H1 (cell line): ENCODE results near the gene KRTAP29-1. TPM values are rescaled to one million over a fixed set of nuclear protein-coding genes. Genes with fewer than 3 reads are reported as not detected.

Experiments used
- ASH2L ChIP-seq: fragments of 200-600, 300-600 bp; sonication (generic); IDR thresholded peaks from one replicate; pipeline ENCODE4 v1.7.1; 2017; ENCODE audit warnings: low read length
- CHD7 ChIP-seq: fragments of 300-600 bp; sonication (generic); IDR thresholded peaks from 2 replicates; pipeline ENCODE4 v1.7.1; 2012; ENCODE audit warnings: low read length, moderate library complexity, mild to moderate bottlenecking, inconsistent platforms; ENCODE audit not compliant: insufficient replicate concordance
- JUN ChIP-seq: IDR thresholded peaks from 2 replicates; pipeline ENCODE4 v1.6.1; 2011; ENCODE audit warnings: low read depth, mild to moderate bottlenecking, improper control_type of control experiment, low read length
- MAFK ChIP-seq: IDR thresholded peaks from 2 replicates; pipeline ENCODE4 v1.6.1; 2012; ENCODE audit warnings: low read depth, mild to moderate bottlenecking, improper control_type of control experiment, low read length
- MAX ChIP-seq: IDR thresholded peaks from 2 replicates; pipeline ENCODE4 v1.6.1; 2012; ENCODE audit warnings: inconsistent platforms
- NANOG ChIP-seq: IDR thresholded peaks from 2 replicates; pipeline ENCODE4 v1.6.1; 2011; ENCODE audit warnings: low read length, low read depth, mild to moderate bottlenecking, inconsistent platforms; ENCODE audit not compliant: insufficient read depth, poor library complexity, severe bottlenecking
- POLR2AphosphoS5 ChIP-seq: IDR thresholded peaks from 2 replicates; pipeline ENCODE4 v1.6.1; 2011; ENCODE audit warnings: low read depth, low read length
- RFX5 ChIP-seq: IDR thresholded peaks from 2 replicates; pipeline ENCODE4 v1.6.1; 2011; ENCODE audit warnings: low read depth, low read length, improper control_type of control experiment, borderline replicate concordance
- SIX5 ChIP-seq: IDR thresholded peaks from 2 replicates; pipeline ENCODE4 v1.6.1; 2011; ENCODE audit warnings: mild to moderate bottlenecking, low read depth, low read length
- polyA plus RNA-seq, 7 experiments: library from polyadenylated mRNA; depleted of rRNA in 3 of 7; stranded (reverse) in 5 of 7; unstranded in 2 of 7; fragments of >200 nt in 5 of 7; fragments of 200-250 nt in 2 of 7; gene quantifications; 1 replicate in 5 of 7; 2 replicates in 1 of 7; 4 replicates in 1 of 7; pipeline versions ENCODE4 v1.2.1 to v1.2.3, GENCODE V29; 2011 to 2013; ENCODE audit warnings: missing spikeins in 2 of 7, mixed read lengths in 2 of 7
- total RNA-seq: library from RNA; stranded (reverse); fragmentation: NEBNext Ultra II Directional; extraction: Animal tissue kit (Norgen Biotek cat#: 25700); gene quantifications from 2 replicates; pipeline ENCODE4 v1.2.1, GENCODE V29; 2021

The KRTAP29-1 gene
- total and polyA plus RNA-seq, 2 of the 8 experiments (the other 6 are each of a cell fraction or from before 2014, with no cell fraction given), result not detected

GRCh38 chr17:41284043-41284442, 18.6 kb downstream of the KRTAP29-1 start (continued):
- TF ChIP-seq CHD7, result no peak
- TF ChIP-seq MAX, result no peak
- TF ChIP-seq SIX5, result no peak
- no peak for TF ChIP-seq MAFK
- no peak for TF ChIP-seq POLR2AphosphoS5
- TF ChIP-seq ASH2L, result no peak
- TF ChIP-seq RFX5, result no peak
- TF ChIP-seq JUN, result no peak
- TF ChIP-seq NANOG, result no peak
